A673 (cell line): ENCODE results near the gene DOK3. TPM values are rescaled to one million over a fixed set of nuclear protein-coding genes. Genes with fewer than 3 reads are reported as not detected.

Experiments
- BruUV-seq: library from RNA; stranded (reverse); fragments of 400-500 nt; replicated peaks from 2 replicates; lab custom pipeline; 2021; lab: Mats Ljungman, UMichigan
- CTCF ChIA-PET: fragments of 300-600 bp; sonication (Branson Sonifier 250); formaldehyde crosslinking; loops from one replicate; lab custom pipeline; 2022; ENCODE audit warnings: antibody characterized with exemption; lab: Charles Lee
- POLR2A ChIA-PET: fragments of 300-600 bp; sonication (Branson Sonifier 250); formaldehyde crosslinking; loops from one replicate; lab custom pipeline; 2022; ENCODE audit warnings: antibody characterized with exemption; ENCODE audit not compliant: low non-redundant PET; lab: Charles Lee
- DNase-seq: peaks from one replicate; pipeline ENCODE4 v3.0.0-alpha.2; 2015; ENCODE audit warnings: low spot score
- H3K27ac ChIP-seq: fragments of 200-600 bp; sonication (generic); 2 replicates; pipeline ENCODE4 v1.5.1; 2016; ENCODE audit warnings: mixed run types, low read depth, mild to moderate bottlenecking, mixed read lengths, antibody characterized with exemption, low read length; ENCODE audit not compliant: poor library complexity, severe bottlenecking
- H3K27me3 ChIP-seq: fragments of 200-600 bp; sonication (generic); replicated peaks from 2 replicates; pipeline ENCODE4 v1.6.1; 2017; ENCODE audit warnings: mixed run types, low read depth, mild to moderate bottlenecking, mixed read lengths, antibody characterized with exemption, low read length; ENCODE audit not compliant: insufficient read depth, poor library complexity
- H3K36me3 ChIP-seq: fragments of 200-600 bp; sonication (generic); 2 replicates; pipeline ENCODE4 v1.6.1; 2016; ENCODE audit warnings: mixed run types, mild to moderate bottlenecking, mixed read lengths, antibody characterized with exemption, low read length; ENCODE audit not compliant: insufficient read depth, poor library complexity, severe bottlenecking
- H3K4me1 ChIP-seq: fragments of 200-600 bp; sonication (generic); 2 replicates; pipeline ENCODE4 v1.6.1; 2017; ENCODE audit warnings: mixed run types, mild to moderate bottlenecking, mixed read lengths, antibody characterized with exemption, low read length; ENCODE audit not compliant: insufficient read depth, poor library complexity, severe bottlenecking
- H3K4me3 ChIP-seq: fragments of 200-600 bp; sonication (generic); 2 replicates; pipeline ENCODE4 v1.5.1; 2016; ENCODE audit warnings: low read depth, mixed run types, mild to moderate bottlenecking, mixed read lengths, low read length; ENCODE audit not compliant: poor library complexity, severe bottlenecking
- H3K9me3 ChIP-seq: fragments of 200-600 bp; sonication (generic); 2 replicates; pipeline ENCODE4 v1.6.1; 2016; ENCODE audit warnings: mixed run types, low read depth, mild to moderate bottlenecking, mixed read lengths, antibody characterized with exemption, low read length; ENCODE audit not compliant: poor library complexity, severe bottlenecking
- EZH2 ChIP-seq: fragments of 200-600 bp; sonication (generic); IDR thresholded peaks from 2 replicates; pipeline ENCODE4 v1.6.1; 2017; ENCODE audit warnings: borderline replicate concordance, low read depth, mild to moderate bottlenecking, mixed read lengths, antibody characterized with exemption, low read length; ENCODE audit not compliant: poor library complexity, severe bottlenecking
- intact Hi-C: fragments of 100-400 bp; cut with micrococcal nuclease; formaldehyde crosslinking; loops from one replicate; pipeline ENCODE4 v1.10.0; 2022; ENCODE audit not compliant: unreplicated experiment
- total RNA-seq: library from RNA; stranded (reverse); gene quantifications from 2 replicates; pipeline ENCODE4 v1.2.3, GENCODE V29; 2021
- TF ChIP-seq, protein P1 (sequence below): fragments of 300-800, 200-600 bp; sonication (generic); conservative IDR thresholded peaks from 2 replicates; pipeline ENCODE4 v1.5.1; 2017; ENCODE audit warnings: low read depth, mild to moderate bottlenecking, antibody characterized with exemption, low read length, moderate library complexity, mixed read lengths

The DOK3 gene
- total RNA-seq, 1 experiment from 2014 or later: 15.0 TPM

DNA sequence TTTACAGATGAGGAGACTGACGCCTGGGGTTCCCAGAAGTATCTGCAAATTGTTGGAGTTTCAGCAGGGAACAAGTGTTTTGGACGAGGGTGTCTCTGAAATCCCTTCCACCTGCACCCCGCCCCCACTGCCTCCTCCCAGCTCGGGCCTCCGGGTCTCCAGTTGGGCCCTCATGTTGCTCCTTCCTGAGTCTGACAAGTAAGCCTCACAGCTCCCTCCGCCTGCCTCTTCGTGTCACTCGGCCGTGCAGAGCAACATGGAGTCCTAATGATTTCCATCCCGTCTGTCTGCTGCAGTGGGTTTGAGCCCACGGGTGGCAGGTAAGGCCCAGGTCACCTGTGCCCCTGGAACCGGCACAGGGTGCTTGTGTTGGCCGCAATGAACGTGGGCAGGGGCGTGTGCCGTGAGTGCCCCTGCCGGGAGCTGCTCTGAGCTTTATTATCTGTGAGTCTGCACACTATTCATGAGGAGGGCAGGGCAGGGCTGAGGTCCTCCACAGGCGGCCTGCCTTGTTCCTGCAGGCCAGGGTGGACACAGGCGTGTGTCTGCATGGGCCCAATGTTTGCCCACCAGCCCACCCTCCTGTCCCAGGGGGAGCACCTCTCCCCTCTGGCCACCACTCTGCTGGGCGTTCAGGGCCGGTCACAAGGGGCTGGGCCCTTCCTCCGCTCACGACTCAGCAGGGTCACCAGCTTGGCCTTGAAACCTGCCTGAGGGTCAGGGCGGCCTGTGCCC is 6.1 kb downstream of the DOK3 start:
- Histone ChIP-seq H3K27ac (no peak overlapping the region), H3K27me3 (no peaks in the 10 kb centered on the region), H3K9me3 (no peaks in the 10 kb centered on the region), H3K4me1 (peaks cover under 1% of the 10 kb centered on the region), H3K36me3 (no peaks in the 10 kb centered on the region), H3K4me3 (no peak overlapping the region)
- no peak for DNase-seq
- TF ChIP-seq, protein P1, sequence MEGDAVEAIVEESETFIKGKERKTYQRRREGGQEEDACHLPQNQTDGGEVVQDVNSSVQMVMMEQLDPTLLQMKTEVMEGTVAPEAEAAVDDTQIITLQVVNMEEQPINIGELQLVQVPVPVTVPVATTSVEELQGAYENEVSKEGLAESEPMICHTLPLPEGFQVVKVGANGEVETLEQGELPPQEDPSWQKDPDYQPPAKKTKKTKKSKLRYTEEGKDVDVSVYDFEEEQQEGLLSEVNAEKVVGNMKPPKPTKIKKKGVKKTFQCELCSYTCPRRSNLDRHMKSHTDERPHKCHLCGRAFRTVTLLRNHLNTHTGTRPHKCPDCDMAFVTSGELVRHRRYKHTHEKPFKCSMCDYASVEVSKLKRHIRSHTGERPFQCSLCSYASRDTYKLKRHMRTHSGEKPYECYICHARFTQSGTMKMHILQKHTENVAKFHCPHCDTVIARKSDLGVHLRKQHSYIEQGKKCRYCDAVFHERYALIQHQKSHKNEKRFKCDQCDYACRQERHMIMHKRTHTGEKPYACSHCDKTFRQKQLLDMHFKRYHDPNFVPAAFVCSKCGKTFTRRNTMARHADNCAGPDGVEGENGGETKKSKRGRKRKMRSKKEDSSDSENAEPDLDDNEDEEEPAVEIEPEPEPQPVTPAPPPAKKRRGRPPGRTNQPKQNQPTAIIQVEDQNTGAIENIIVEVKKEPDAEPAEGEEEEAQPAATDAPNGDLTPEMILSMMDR: no peak
- TF ChIP-seq EZH2: no peak
- intact Hi-C loops: no loop called here
- ChIA-PET CTCF (no interaction called here), POLR2A (no interaction called here)
- no TSS peak for BruUV-seq

DNA sequence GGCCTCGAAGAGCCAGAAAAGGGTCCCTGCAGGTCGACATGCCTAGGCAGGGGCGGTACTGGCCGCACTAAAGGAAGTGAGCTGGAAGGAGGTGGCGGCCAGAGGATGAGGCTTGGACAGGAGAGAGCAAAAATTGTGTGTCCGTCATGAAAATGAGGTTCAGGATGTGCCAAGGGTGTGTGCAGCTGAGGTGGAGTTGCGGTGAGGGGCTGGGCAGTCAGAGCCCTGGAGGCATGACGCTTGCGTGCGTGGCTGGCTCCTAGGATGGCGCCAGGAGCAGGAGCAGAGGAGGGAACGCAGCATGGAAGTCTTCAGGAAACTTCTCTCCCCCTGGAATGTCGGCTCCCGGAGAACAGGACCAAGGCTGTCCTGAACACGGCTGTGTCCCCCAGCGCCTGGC is 6.7 kb downstream of the DOK3 start:
- BruUV-seq: no TSS peak
- ChIA-PET POLR2A (no interaction called here), CTCF (no interaction called here)
- Histone ChIP-seq H3K27me3 (no peaks in the 10 kb centered on the region), H3K9me3 (no peaks in the 10 kb centered on the region), H3K36me3 (no peaks in the 10 kb centered on the region), H3K4me3 (no peak overlapping the region), H3K4me1 (peaks cover 6% of the 10 kb centered on the region), H3K27ac (no peak overlapping the region)
- no peak for TF ChIP-seq EZH2
- TF ChIP-seq, protein P1: no peak
- intact Hi-C loops: no loop called here
- DNase-seq: no peak

DNA sequence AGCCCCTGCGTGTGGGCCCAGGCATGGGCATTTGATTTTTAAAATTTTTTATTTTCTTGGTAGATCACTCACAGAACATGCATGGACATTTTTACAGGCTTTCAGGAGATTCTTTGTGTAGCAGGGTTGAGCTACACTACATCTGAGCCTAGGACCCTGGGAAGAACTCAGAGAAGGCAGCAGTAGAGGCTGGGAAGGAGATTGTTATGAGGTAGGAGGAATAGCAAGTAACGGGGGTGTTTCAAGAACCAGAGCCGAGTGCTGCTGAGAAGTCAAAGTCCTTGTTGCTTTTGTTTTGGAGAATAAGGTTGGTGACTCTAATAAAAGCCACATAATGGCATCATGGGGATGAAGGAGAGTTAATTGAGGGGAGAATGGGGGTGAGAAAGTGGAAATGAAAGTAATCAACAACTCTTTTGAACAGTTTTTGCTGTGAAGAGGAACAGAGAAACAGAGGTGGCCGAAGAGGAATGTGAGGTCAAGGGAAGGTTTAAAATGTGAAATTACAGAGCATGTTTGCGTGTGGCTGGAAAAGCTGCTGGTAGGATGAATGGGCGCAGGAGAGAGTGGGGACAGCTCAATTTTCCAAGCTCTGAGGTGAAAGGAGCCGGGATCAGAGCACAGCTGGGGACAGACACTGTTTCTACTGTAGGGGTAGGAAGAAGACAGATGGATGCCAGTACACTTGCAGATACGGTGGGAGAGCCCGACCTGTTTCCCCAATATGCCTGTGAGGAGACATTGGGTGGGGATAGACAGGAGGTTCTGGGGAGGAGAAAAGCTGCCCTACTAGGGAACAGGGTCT is 7.5 kb downstream of the DOK3 start:
- no TSS peak for BruUV-seq
- no peak overlapping the region for H3K4me3 ChIP-seq
- CTCF ChIA-PET: interaction anchor here (0.7 to 1.5 kb wide), 5 partner anchors 14 to 388 kb away, joined by 3 to 6 read pairs (median 4); no protein-coding TSS in a partner anchor
- POLR2A ChIA-PET: no interaction called here
- intact Hi-C loops: loop anchor here (1.0 kb wide), 2 partner anchors 112 to 388 kb away; no protein-coding TSS in a partner anchor
- DNase-seq: no peak
- H3K36me3 ChIP-seq: no peaks in the 10 kb centered on the region
- TF ChIP-seq, protein P1: no peak
- TF ChIP-seq EZH2: no peak
- peaks cover 6% of the 10 kb centered on the region for H3K4me1 ChIP-seq
- H3K9me3 ChIP-seq: no peaks in the 10 kb centered on the region
- no peaks in the 10 kb centered on the region for H3K27me3 ChIP-seq
- no peak overlapping the region for H3K27ac ChIP-seq
